Motor neuron (in vitro differentiated cells): ENCODE measurements around the gene KRT2. TPM values are rescaled to one million over a fixed set of nuclear protein-coding genes. Genes with fewer than 3 reads are reported as not detected.

Source experiments
- ATAC-seq, 8 experiments: fragments of 200-7000 bp; cut with Tn5 transposase; replicated peaks in 6 of 8; 2 replicates each; pipeline ENCODE4 v1.8.0; 2021; ENCODE audit warnings: mild to moderate bottlenecking in 8 of 8, moderate library complexity in 8 of 8
- H3K27ac ChIP-seq, 2 donors: fragments of 250-450 bp; sonication (Bioruptor Pico); 2 replicates each; pipeline ENCODE4 v1.9.0; 2021; ENCODE audit warnings: antibody characterized with exemption in 2 of 2, mild to moderate bottlenecking in 2 of 2, moderate library complexity in 1 of 2
- H3K4me1 ChIP-seq, 2 donors: fragments of 250-450 bp; sonication (Bioruptor Pico); replicated peaks in 1 of 2; 2 replicates each; pipeline ENCODE4 v1.6.1; 2021; ENCODE audit warnings: antibody characterized with exemption in 2 of 2, mild to moderate bottlenecking in 2 of 2, moderate library complexity in 1 of 2
- H3K4me3 ChIP-seq, 5 donors: fragments of 250-450 bp; sonication (Bioruptor Pico); 2 replicates each; pipeline ENCODE4 v1.9.0; 2021; ENCODE audit warnings: antibody characterized with exemption in 5 of 5, mild to moderate bottlenecking in 5 of 5, moderate library complexity in 4 of 5
- WGBS, 10 experiments: fragments of 450-650 bp; shearing (Covaris generic); methylation state at CpG; one replicate each; pipeline ENCODE4 v1.0.0; 2022; 5-methylcytosine and 5-hydroxymethylcytosine counted together
- in situ Hi-C, 9 experiments: fragments of 400-800 bp; cut with MboI; loops; one replicate each; pipeline ENCODE4 v1.15.0; 2021; ENCODE audit warnings: low sequenced_read_pairs in 9 of 9, low pct_unique_long_range_greater_than_20kb in 2 of 9; ENCODE audit not compliant: unreplicated experiment in 9 of 9
- total RNA-seq, 8 experiments: library from RNA; unstranded; fragments of 300-600 nt; gene quantifications; 2 replicates each; pipeline versions ENCODE4 v1.2.3 to v1.2.4, GENCODE V29; 2022

Gene KRT2
- total RNA-seq, 8 experiments from 2014 or later: 0.08 to 0.62 (median 0.35) TPM; not detected in 4

GRCh38 chr12:52613384-52614030 lies 38.5 kb downstream of the KRT2 start:
- no peaks in the 10 kb centered on the region for H3K4me1 ChIP-seq
- H3K27ac ChIP-seq: no peak overlapping the region
- no peak overlapping the region for H3K4me3 ChIP-seq
- no peak for ATAC-seq
- WGBS, 10 experiments: 70 to 91% (median 82%) methylated on average over 2 to 8 of the region's 9 CpGs; no CpG with 5 or more reads in 6 of the 10 experiments
- in situ Hi-C loops: no loop called here

GRCh38 chr12:52612431-52613383 lies 39.3 kb downstream of the KRT2 start:
- in situ Hi-C loops: no loop called here
- WGBS, 10 experiments: 43 to 78% (median 68%) methylated on average over 1 to 5 of the region's 5 CpGs; no CpG with 5 or more reads in 1 of the 10 experiments
- no peak overlapping the region for H3K4me3 ChIP-seq
- no peak overlapping the region for H3K27ac ChIP-seq
- no peak for ATAC-seq
- no peaks in the 10 kb centered on the region for H3K4me1 ChIP-seq

GRCh38 chr12:52611080-52611468 lies 40.9 kb downstream of the KRT2 start:
- no peaks in the 10 kb centered on the region for H3K4me1 ChIP-seq
- in situ Hi-C loops: no loop called here
- ATAC-seq: no peak
- H3K27ac ChIP-seq: no peak overlapping the region
- H3K4me3 ChIP-seq: no peak overlapping the region
- WGBS, 10 experiments: 95 to 100% methylated on average over 3 to 4 of the region's 6 CpGs; no CpG with 5 or more reads in 8 of the 10 experiments

- H3K27ac ChIP-seq: no peak overlapping the region
- no peak for ATAC-seq
- in situ Hi-C loops: no loop called here
- H3K4me3 ChIP-seq: no peak overlapping the region
- WGBS, 10 experiments: 25 to 100% (median 70%) methylated on average over 1 to 4 of the region's 8 CpGs; no CpG with 5 or more reads in 2 of the 10 experiments
- H3K4me1 ChIP-seq: no peaks in the 10 kb centered on the region
Observed at GRCh38 chr12:52608826-52609630, 43.0 kb downstream of the KRT2 start.

- 0 to 92% (median 55%) methylated on average over 1 to 6 of the region's 6 CpGs; no CpG with 5 or more reads in 3 of the 10 experiments for WGBS, 10 experiments
- H3K4me1 ChIP-seq: no peaks in the 10 kb centered on the region
- ATAC-seq: no peak
- no peak overlapping the region for H3K27ac ChIP-seq
- H3K4me3 ChIP-seq: no peak overlapping the region
- in situ Hi-C loops: no loop called here
Observed at GRCh38 chr12:52608161-52608560, 43.9 kb downstream of the KRT2 start.

- Histone ChIP-seq H3K27ac (no peak overlapping the region), H3K4me3 (no peak overlapping the region), H3K4me1 (no peaks in the 10 kb centered on the region)
- WGBS, 10 experiments: 20 to 40% (median 33%) methylated on average over 1 of the region's 1 CpG; no CpG with 5 or more reads in 7 of the 10 experiments
- no peak for ATAC-seq
- in situ Hi-C loops: no loop called here
Observed at GRCh38 chr12:52607314-52607713, 44.7 kb downstream of the KRT2 start.

GRCh38 chr12:52606581-52607218 lies 45.3 kb downstream of the KRT2 start:
- Histone ChIP-seq H3K27ac (no peak overlapping the region), H3K4me1 (no peaks in the 10 kb centered on the region), H3K4me3 (no peak overlapping the region)
- peak in 4 of 8 experiments; percentile 54 to 98 (median 92) for ATAC-seq
- in situ Hi-C loops: no loop called here
- WGBS, 10 experiments: 15 to 87% (median 46%) methylated on average over 1 to 6 of the region's 7 CpGs

- ATAC-seq: peak in 1 of 8 experiments; percentile 33
- no peaks in the 10 kb centered on the region for H3K4me1 ChIP-seq
- in situ Hi-C loops: no loop called here
- WGBS, 10 experiments: 0 to 57% (median 46%) methylated on average over 1 to 3 of the region's 3 CpGs
- no peak overlapping the region for H3K4me3 ChIP-seq
- no peak overlapping the region for H3K27ac ChIP-seq
Observed at GRCh38 chr12:52606096-52606495, 45.9 kb downstream of the KRT2 start.

- no peak overlapping the region for H3K4me3 ChIP-seq
- in situ Hi-C loops: no loop called here
- no peak overlapping the region for H3K27ac ChIP-seq
- H3K4me1 ChIP-seq: no peaks in the 10 kb centered on the region
- WGBS, 10 experiments: 44 to 89% (median 67%) methylated on average over 1 of the region's 1 CpG; no CpG with 5 or more reads in 1 of the 10 experiments
- ATAC-seq: no peak
Observed at GRCh38 chr12:52605542-52605941, 46.5 kb downstream of the KRT2 start.

GRCh38 chr12:52604859-52605258 lies 47.2 kb downstream of the KRT2 start:
- no peak overlapping the region for H3K27ac ChIP-seq
- ATAC-seq: no peak
- no peak overlapping the region for H3K4me3 ChIP-seq
- in situ Hi-C loops: no loop called here
- no peaks in the 10 kb centered on the region for H3K4me1 ChIP-seq

GRCh38 chr12:52603314-52603713 lies 48.7 kb downstream of the KRT2 start:
- in situ Hi-C loops: no loop called here
- 0 to 80% (median 38%) methylated on average over 1 to 2 of the region's 2 CpGs; no CpG with 5 or more reads in 2 of the 10 experiments for WGBS, 10 experiments

GRCh38 chr12:52602552-52602951 lies 49.5 kb downstream of the KRT2 start:
- no peak overlapping the region for H3K27ac ChIP-seq
- no peaks in the 10 kb centered on the region for H3K4me1 ChIP-seq
- ATAC-seq: no peak
- in situ Hi-C loops: no loop called here
- WGBS, 10 experiments: 66 to 100% (median 89%) methylated on average over 2 to 5 of the region's 5 CpGs; no CpG with 5 or more reads in 4 of the 10 experiments
- no peak overlapping the region for H3K4me3 ChIP-seq

More at GRCh38 chr12:52603314-52603713, 48.7 kb downstream of the KRT2 start:
- no peak for ATAC-seq
- Histone ChIP-seq H3K4me1 (no peaks in the 10 kb centered on the region), H3K4me3 (no peak overlapping the region), H3K27ac (no peak overlapping the region)
